ENCODE results near the gene COA3.

COA3 gene

DNA sequence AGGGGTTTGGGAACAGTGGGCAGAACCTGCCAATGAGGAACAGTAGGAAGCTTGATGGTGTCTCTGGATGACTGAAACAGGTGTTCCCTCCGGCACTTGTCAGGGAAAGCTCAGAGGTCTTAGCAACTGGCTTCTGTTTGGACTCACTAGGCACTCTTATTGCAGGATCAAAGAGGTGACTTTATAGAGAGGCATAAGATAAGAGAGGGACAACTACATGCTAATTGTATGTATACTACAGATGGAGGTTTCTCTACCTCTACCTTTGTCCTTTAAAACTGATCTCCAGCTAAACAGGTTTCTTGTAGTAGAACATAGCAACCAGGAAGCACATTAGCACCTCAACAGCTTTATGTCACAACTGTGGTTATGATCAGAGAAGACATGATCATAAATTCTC lies 7.7 kb upstream of the COA3 start:
- Histone ChIP-seq H3F3A (ENCODE audit: insufficient read depth) (0 out of 2 replicates have a peak, but pooled peaks cover 6% of the 10 kb centered on the region), H3K9ac (ENCODE audit: low read length) (no peak overlapping the region), H3K79me2 (ENCODE audit: insufficient read depth, low read length) (no peaks in the 10 kb centered on the region), H4K20me1 (ENCODE audit: low read depth, low read length) (no peaks in the 10 kb centered on the region), H2AFZ (ENCODE audit: low read depth, low read length, severe bottlenecking) (no peak overlapping the region), H3K4me2 (ENCODE audit: low read depth, low read length, poor library complexity, severe bottlenecking) (no peak overlapping the region), H3K36me3 (ENCODE audit: low read length) (peaks cover 3% of the 10 kb centered on the region; the same call in 1 of the 2 replicates), H3K4me3 (ENCODE audit: insufficient read depth, low read length, poor library complexity, severe bottlenecking) (no peak overlapping the region), H3K27ac (ENCODE audit: low read depth, low read length) (no peak overlapping the region), H3K9me2 (replicated peaks; ENCODE audit: insufficient read depth, low read length) (no peaks in the 10 kb centered on the region), H3K27me3 (ENCODE audit: low read length) (no peaks in the 10 kb centered on the region), H3K9me3 (ENCODE audit: insufficient read depth, low read length) (no peaks in the 10 kb centered on the region)
- TF ChIP-seq EZH2phosphoT487 (conservative IDR thresholded peaks at IDR 0.05; ENCODE audit: low read length): no peak
- TF ChIP-seq, protein P1, sequence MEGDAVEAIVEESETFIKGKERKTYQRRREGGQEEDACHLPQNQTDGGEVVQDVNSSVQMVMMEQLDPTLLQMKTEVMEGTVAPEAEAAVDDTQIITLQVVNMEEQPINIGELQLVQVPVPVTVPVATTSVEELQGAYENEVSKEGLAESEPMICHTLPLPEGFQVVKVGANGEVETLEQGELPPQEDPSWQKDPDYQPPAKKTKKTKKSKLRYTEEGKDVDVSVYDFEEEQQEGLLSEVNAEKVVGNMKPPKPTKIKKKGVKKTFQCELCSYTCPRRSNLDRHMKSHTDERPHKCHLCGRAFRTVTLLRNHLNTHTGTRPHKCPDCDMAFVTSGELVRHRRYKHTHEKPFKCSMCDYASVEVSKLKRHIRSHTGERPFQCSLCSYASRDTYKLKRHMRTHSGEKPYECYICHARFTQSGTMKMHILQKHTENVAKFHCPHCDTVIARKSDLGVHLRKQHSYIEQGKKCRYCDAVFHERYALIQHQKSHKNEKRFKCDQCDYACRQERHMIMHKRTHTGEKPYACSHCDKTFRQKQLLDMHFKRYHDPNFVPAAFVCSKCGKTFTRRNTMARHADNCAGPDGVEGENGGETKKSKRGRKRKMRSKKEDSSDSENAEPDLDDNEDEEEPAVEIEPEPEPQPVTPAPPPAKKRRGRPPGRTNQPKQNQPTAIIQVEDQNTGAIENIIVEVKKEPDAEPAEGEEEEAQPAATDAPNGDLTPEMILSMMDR (IDR thresholded peaks at IDR 0.05; ENCODE audit: insufficient read depth, low read length, poor library complexity, severe bottlenecking): no peak

DNA sequence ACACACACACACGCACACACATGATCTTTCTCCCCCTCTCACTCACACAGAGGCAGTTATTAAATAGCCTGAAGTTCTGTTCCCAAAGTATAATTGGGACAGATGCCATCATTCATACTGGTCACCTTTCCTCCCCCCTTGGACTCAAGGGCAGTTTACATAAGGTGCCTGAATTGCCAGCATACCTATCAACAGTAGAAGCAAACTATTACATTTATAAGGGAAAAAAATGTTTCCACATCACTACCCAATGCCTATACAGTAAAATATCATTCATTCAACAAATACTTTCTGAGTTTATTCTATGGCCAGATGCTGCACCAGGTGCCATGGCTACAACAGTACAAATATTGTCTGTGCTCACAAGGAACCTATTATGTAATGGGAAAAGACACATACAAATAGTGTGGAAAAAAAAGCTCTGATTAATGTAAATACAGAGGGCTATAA lies 6.4 kb upstream of the COA3 start:
- H3K4me2 ChIP-seq (ENCODE audit: low read depth, low read length, poor library complexity, severe bottlenecking): no peak overlapping the region
- no peaks in the 10 kb centered on the region for H3K36me3 ChIP-seq (ENCODE audit: low read length)
- no peak overlapping the region for H3K9ac ChIP-seq (ENCODE audit: low read length)
- H3K4me3 ChIP-seq (ENCODE audit: insufficient read depth, low read length, poor library complexity, severe bottlenecking): no peak overlapping the region
- no peak overlapping the region for H2AFZ ChIP-seq (ENCODE audit: low read depth, low read length, severe bottlenecking)
- H3K27me3 ChIP-seq (ENCODE audit: low read length): no peaks in the 10 kb centered on the region
- H3K9me3 ChIP-seq (ENCODE audit: insufficient read depth, low read length): no peaks in the 10 kb centered on the region
- H3F3A ChIP-seq (ENCODE audit: insufficient read depth): 0 out of 2 replicates have a peak, but pooled peaks cover 1% of the 10 kb centered on the region
- H3K9me2 ChIP-seq (replicated peaks; ENCODE audit: insufficient read depth, low read length): no peaks in the 10 kb centered on the region
- TF ChIP-seq, protein P1 (IDR thresholded peaks at IDR 0.05; ENCODE audit: insufficient read depth, low read length, poor library complexity, severe bottlenecking): no peak
- TF ChIP-seq EZH2phosphoT487 (conservative IDR thresholded peaks at IDR 0.05; ENCODE audit: low read length): no peak
- H4K20me1 ChIP-seq (ENCODE audit: low read depth, low read length): no peaks in the 10 kb centered on the region
- no peak overlapping the region for H3K27ac ChIP-seq (ENCODE audit: low read depth, low read length)
- H3K79me2 ChIP-seq (ENCODE audit: insufficient read depth, low read length): no peaks in the 10 kb centered on the region

GRCh38 chr17:42803074-42803883 lies 4.8 kb upstream of the COA3 start:
- no peak overlapping the region for H3K4me3 ChIP-seq (ENCODE audit: insufficient read depth, low read length, poor library complexity, severe bottlenecking)
- no peak overlapping the region for H3K9ac ChIP-seq (ENCODE audit: low read length)
- H3K4me2 ChIP-seq (ENCODE audit: low read depth, low read length, poor library complexity, severe bottlenecking): no peak overlapping the region
- H3F3A ChIP-seq (ENCODE audit: insufficient read depth): no peaks in the 10 kb centered on the region
- H4K20me1 ChIP-seq (ENCODE audit: low read depth, low read length): no peaks in the 10 kb centered on the region
- H2AFZ ChIP-seq (ENCODE audit: low read depth, low read length, severe bottlenecking): no peak overlapping the region
- no peaks in the 10 kb centered on the region for H3K9me3 ChIP-seq (ENCODE audit: insufficient read depth, low read length)
- TF ChIP-seq, protein P1 (IDR thresholded peaks at IDR 0.05; ENCODE audit: insufficient read depth, low read length, poor library complexity, severe bottlenecking): no peak
- no peak for TF ChIP-seq EZH2phosphoT487 (conservative IDR thresholded peaks at IDR 0.05; ENCODE audit: low read length)
- H3K27me3 ChIP-seq (ENCODE audit: low read length): no peaks in the 10 kb centered on the region
- H3K79me2 ChIP-seq (ENCODE audit: insufficient read depth, low read length): no peaks in the 10 kb centered on the region
- H3K9me2 ChIP-seq (replicated peaks; ENCODE audit: insufficient read depth, low read length): no peaks in the 10 kb centered on the region
- no peaks in the 10 kb centered on the region for H3K36me3 ChIP-seq (ENCODE audit: low read length)
- H3K27ac ChIP-seq (ENCODE audit: low read depth, low read length): no peak overlapping the region

Measured in SU-DHL-6 (cell line).